Mesodermal cell (in vitro differentiated cells): Measurements from ENCODE around the gene NEMP2.

Source experiments
- H3K27ac ChIP-seq: 2 replicates; pipeline ENCODE4 v1.7.0; 2013; ENCODE audit warnings: mild to moderate bottlenecking, low read depth, low read length, moderate library complexity; ENCODE audit not compliant: severe bottlenecking
- H3K36me3 ChIP-seq: 2 replicates; pipeline ENCODE4 v1.7.1; 2013; ENCODE audit warnings: mild to moderate bottlenecking, low read length, moderate library complexity; ENCODE audit not compliant: control insufficient read depth, insufficient read depth
- H3K4me1 ChIP-seq: one replicate; pipeline ENCODE4 v1.7.1; 2013; ENCODE audit warnings: mild to moderate bottlenecking, low read length; ENCODE audit not compliant: insufficient read depth, control insufficient read depth, poor library complexity, severe bottlenecking
- H3K4me3 ChIP-seq: 2 replicates; pipeline ENCODE4 v1.7.0; 2013; ENCODE audit warnings: low read length, control low read depth, mild to moderate bottlenecking; ENCODE audit not compliant: insufficient read depth, poor library complexity, severe bottlenecking; ENCODE audit errors: extremely low read depth
- H3K9me3 ChIP-seq: 2 replicates; pipeline ENCODE4 v1.7.1; 2013; ENCODE audit warnings: mild to moderate bottlenecking, low read length, moderate library complexity; ENCODE audit not compliant: control insufficient read depth
- WGBS, 2 experiments: methylation state at CpG; one replicate each; pipeline ENCODE4 v1.1.5; 2013; ENCODE audit warnings: missing lambda C conversion rate in 2 of 2; ENCODE audit not compliant: insufficient coverage in 2 of 2; 5-methylcytosine and 5-hydroxymethylcytosine counted together

Gene NEMP2

GRCh38 chr2:190574169-190574568 is 39.6 kb upstream of the NEMP2 start:
- no peaks in the 10 kb centered on the region for H3K4me1 ChIP-seq
- H3K9me3 ChIP-seq, result no peaks in the 10 kb centered on the region
- H3K27ac ChIP-seq, result no peak overlapping the region
- no peak overlapping the region for H3K4me3 ChIP-seq
- no peaks in the 10 kb centered on the region for H3K36me3 ChIP-seq

GRCh38 chr2:190572246-190572645 is 37.7 kb upstream of the NEMP2 start:
- Histone ChIP-seq H3K4me1 (no peaks in the 10 kb centered on the region), H3K9me3 (peaks cover 9% of the 10 kb centered on the region), H3K4me3 (no peak overlapping the region), H3K36me3 (no peaks in the 10 kb centered on the region), H3K27ac (no peak overlapping the region)

- no peaks in the 10 kb centered on the region for H3K4me1 ChIP-seq
- no peaks in the 10 kb centered on the region for H3K36me3 ChIP-seq
- H3K27ac ChIP-seq, result no peak overlapping the region
- peaks cover 11% of the 10 kb centered on the region for H3K9me3 ChIP-seq
- H3K4me3 ChIP-seq, result no peak overlapping the region
These were observed 37.2 kb upstream of the NEMP2 start for GRCh38 chr2:190571686-190572085.

GRCh38 chr2:190570871-190571270 is 36.3 kb upstream of the NEMP2 start:
- 89% methylated on average over 1 of the region's 1 CpG; no CpG with 5 or more reads in 1 of the 2 experiments for WGBS, 2 experiments
- H3K9me3 ChIP-seq, result peaks cover 11% of the 10 kb centered on the region
- no peak overlapping the region for H3K27ac ChIP-seq
- H3K36me3 ChIP-seq, result no peaks in the 10 kb centered on the region
- H3K4me1 ChIP-seq, result no peaks in the 10 kb centered on the region
- H3K4me3 ChIP-seq, result no peak overlapping the region

- Histone ChIP-seq H3K9me3 (peaks cover 11% of the 10 kb centered on the region), H3K4me1 (no peaks in the 10 kb centered on the region), H3K27ac (no peak overlapping the region), H3K4me3 (no peak overlapping the region), H3K36me3 (no peaks in the 10 kb centered on the region)
- 85% methylated on average over 1 of the region's 2 CpGs; no CpG with 5 or more reads in 1 of the 2 experiments for WGBS, 2 experiments
These were observed 35.7 kb upstream of the NEMP2 start for GRCh38 chr2:190569994-190570755.

- Histone ChIP-seq H3K9me3 (peaks cover 11% of the 10 kb centered on the region), H3K4me3 (no peak overlapping the region), H3K27ac (no peak overlapping the region), H3K36me3 (no peaks in the 10 kb centered on the region), H3K4me1 (no peaks in the 10 kb centered on the region)
- 100% methylated on average over 1 of the region's 2 CpGs; no CpG with 5 or more reads in 1 of the 2 experiments for WGBS, 2 experiments
These were observed 30.3 kb upstream of the NEMP2 start for GRCh38 chr2:190564838-190565237.

GRCh38 chr2:190563646-190564045 is 29.1 kb upstream of the NEMP2 start:
- WGBS, 2 experiments, result 83% methylated on average over 1 of the region's 2 CpGs; no CpG with 5 or more reads in 1 of the 2 experiments
- Histone ChIP-seq H3K27ac (no peak overlapping the region), H3K36me3 (no peaks in the 10 kb centered on the region), H3K4me1 (no peaks in the 10 kb centered on the region), H3K4me3 (no peak overlapping the region), H3K9me3 (peaks cover 11% of the 10 kb centered on the region)

GRCh38 chr2:190563109-190563508 is 28.6 kb upstream of the NEMP2 start:
- Histone ChIP-seq H3K9me3 (peaks cover 10% of the 10 kb centered on the region), H3K4me1 (no peaks in the 10 kb centered on the region), H3K36me3 (no peaks in the 10 kb centered on the region), H3K4me3 (no peak overlapping the region), H3K27ac (no peak overlapping the region)
- WGBS, 2 experiments, result 78% methylated on average over 2 of the region's 8 CpGs; no CpG with 5 or more reads in 1 of the 2 experiments

- Histone ChIP-seq H3K4me1 (no peaks in the 10 kb centered on the region), H3K9me3 (peaks cover under 1% of the 10 kb centered on the region), H3K27ac (no peak overlapping the region), H3K4me3 (no peak overlapping the region), H3K36me3 (no peaks in the 10 kb centered on the region)
- WGBS, 2 experiments, result 0 to 18% methylated on average over 1 of the region's 2 CpGs
These were observed 27.6 kb upstream of the NEMP2 start for GRCh38 chr2:190562121-190562520.

GRCh38 chr2:190561094-190561493 is 26.6 kb upstream of the NEMP2 start:
- Histone ChIP-seq H3K4me1 (no peaks in the 10 kb centered on the region), H3K36me3 (no peaks in the 10 kb centered on the region), H3K9me3 (no peaks in the 10 kb centered on the region), H3K27ac (no peak overlapping the region), H3K4me3 (no peak overlapping the region)
- WGBS, 2 experiments, result 100% methylated on average over 1 of the region's 3 CpGs

- Histone ChIP-seq H3K4me1 (peaks cover 4% of the 10 kb centered on the region), H3K27ac (no peak overlapping the region), H3K36me3 (no peaks in the 10 kb centered on the region), H3K9me3 (no peaks in the 10 kb centered on the region), H3K4me3 (no peak overlapping the region)
- WGBS, 2 experiments, result 79 to 82% methylated on average over 5 to 6 of the region's 7 CpGs
These were observed 20.0 kb upstream of the NEMP2 start for GRCh38 chr2:190554357-190555006.
